WI38 (cell line): ENCODE data around the gene PEX14.

Experiments
- H3K4me3 ChIP-seq: 2 replicates; pipeline ENCODE4 v1.5.1; 2011; ENCODE audit warnings: low read depth, mild to moderate bottlenecking, control low read depth, low read length
- TF ChIP-seq, protein P1 (sequence below): IDR thresholded peaks from 2 replicates; pipeline ENCODE4 v1.5.1; 2012; ENCODE audit warnings: low read depth, mild to moderate bottlenecking, control low read depth, low read length

Gene PEX14

DNA sequence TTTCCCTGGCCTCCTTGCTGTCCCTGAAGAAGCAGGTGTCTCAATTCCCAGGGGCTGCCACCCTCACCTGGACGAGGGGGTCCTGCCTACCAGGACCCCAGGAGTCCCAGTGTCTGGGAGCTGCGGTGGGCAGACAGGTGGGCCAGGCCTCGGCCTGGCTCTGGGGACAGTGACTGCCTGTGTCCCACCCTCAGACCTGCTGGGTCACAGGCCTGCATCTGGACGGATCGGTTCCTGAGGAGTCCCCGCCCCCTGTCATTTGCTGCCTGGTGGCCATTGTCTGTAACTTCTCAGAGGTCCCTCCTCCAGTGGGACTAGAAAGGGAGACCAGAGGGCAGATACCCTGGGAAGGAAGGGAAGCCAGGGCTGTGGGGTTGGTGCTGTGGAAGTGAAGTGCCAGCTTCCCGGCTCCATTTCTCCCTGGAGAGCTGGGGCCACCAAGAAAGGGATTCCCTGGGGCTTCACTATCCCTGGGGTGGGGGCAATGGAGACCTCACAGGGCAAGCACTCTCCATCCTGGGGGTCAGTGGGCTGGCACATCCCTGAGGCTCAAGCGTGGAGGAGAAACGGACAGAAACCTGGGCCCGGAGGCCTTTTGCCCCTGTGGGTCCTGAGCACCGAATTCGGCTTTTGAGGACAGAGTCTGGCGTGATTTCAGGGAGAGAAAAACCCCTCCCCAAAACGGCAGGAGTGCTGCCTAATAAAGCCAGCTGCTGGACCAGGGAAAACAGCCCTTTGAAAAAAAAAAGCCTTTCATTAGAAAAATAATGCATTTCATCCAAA lies 157.3 kb downstream of the PEX14 start:
- TF ChIP-seq, protein P1, sequence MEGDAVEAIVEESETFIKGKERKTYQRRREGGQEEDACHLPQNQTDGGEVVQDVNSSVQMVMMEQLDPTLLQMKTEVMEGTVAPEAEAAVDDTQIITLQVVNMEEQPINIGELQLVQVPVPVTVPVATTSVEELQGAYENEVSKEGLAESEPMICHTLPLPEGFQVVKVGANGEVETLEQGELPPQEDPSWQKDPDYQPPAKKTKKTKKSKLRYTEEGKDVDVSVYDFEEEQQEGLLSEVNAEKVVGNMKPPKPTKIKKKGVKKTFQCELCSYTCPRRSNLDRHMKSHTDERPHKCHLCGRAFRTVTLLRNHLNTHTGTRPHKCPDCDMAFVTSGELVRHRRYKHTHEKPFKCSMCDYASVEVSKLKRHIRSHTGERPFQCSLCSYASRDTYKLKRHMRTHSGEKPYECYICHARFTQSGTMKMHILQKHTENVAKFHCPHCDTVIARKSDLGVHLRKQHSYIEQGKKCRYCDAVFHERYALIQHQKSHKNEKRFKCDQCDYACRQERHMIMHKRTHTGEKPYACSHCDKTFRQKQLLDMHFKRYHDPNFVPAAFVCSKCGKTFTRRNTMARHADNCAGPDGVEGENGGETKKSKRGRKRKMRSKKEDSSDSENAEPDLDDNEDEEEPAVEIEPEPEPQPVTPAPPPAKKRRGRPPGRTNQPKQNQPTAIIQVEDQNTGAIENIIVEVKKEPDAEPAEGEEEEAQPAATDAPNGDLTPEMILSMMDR: no peak
- no peak overlapping the region for H3K4me3 ChIP-seq

DNA sequence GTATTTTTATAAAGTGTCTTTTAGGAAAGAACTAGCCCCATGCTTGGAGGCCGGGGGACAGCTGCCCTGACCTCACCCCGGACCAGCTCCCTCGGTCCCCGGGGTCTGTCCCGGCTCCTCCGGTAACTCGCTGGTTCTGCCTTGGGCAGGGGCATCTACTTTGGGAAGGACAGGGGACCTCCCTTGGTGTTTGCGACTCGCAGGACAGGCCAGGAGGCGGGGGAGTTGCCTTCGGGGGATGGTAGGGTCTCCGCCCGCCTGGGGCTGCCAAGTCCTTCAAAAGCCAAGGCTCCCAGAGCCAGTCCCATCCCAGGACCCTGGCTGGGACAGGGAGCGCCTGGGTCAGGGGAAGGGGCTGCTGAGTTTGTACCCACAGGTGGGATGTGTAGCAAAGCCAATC lies 157.9 kb downstream of the PEX14 start:
- H3K4me3 ChIP-seq: no peak overlapping the region
- TF ChIP-seq, protein P1: no peak

DNA sequence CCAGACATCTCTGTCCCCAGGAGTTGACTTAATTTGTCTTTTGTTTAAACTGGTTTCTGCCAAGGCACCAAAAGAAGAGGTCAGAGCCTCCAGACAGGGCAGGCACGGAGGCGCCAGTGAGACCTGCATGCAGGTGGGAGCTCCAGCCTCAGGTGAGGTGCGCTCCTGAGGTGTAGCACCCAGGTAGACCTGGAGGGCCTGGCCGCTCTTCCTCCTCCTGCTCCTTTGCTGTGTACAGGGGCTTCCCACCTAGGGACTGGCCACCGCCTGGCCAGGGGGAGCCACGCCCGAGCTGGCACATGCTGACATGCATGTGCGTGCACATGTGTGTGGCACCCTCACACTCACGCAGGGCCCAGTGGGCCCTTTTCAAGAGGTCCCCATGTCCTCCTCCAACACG lies 158.7 kb downstream of the PEX14 start:
- no peak overlapping the region for H3K4me3 ChIP-seq

DNA sequence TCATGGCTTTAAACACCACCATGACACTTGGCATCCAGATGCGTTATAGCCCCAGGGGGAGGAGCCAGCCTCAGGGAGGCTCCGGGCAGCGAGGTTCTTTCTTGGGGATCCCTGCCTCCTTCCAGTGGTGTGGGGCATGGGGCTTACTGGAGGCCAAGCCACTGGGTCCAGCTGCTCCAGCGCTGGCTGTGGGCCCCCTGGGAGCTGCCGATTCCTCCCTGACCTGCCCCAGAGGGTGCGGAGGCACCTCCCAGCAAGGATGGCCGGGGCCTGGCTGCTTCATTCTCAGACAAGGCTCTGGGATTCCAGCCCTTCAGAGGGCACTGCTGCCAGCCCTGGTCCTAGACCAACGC lies 159.3 kb downstream of the PEX14 start:
- TF ChIP-seq, protein P1: no peak
- no peak overlapping the region for H3K4me3 ChIP-seq

More for the DNA sequence above, 158.7 kb downstream of the PEX14 start:
- TF ChIP-seq, protein P1: no peak

DNA sequence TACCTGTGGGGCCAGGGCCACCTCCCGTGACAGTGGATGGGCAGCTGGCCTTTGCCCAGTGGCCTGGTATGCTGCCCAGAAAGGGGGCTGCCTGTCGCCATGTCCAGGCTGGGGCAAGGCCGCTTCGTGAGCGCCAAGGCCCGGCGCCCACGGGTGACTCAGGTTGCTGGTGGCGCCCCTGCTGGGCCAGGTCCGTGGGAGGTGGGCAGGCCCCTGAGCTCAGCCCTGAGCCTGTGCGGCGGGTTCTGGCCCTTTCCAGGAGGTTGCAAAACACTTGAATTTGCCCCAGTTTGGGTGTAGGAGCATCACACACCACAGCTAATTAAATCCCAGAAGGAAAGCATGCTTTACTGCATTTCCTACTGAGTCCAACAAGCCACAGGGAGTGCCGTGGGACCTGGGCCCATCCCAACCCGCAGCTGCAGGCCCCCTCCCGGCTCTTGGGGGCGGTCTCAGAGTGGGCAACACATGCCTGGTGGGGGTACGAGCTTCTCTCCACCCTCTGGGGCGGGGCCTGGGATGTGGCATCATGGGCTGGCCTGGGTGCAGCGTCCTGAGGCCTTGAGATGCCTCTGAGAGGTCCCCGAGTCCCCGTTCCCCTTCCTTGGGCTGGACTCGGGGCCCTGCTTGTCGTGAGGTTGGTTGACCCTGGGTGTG lies 159.8 kb downstream of the PEX14 start:
- TF ChIP-seq, protein P1: no peak
- H3K4me3 ChIP-seq: no peak overlapping the region

DNA sequence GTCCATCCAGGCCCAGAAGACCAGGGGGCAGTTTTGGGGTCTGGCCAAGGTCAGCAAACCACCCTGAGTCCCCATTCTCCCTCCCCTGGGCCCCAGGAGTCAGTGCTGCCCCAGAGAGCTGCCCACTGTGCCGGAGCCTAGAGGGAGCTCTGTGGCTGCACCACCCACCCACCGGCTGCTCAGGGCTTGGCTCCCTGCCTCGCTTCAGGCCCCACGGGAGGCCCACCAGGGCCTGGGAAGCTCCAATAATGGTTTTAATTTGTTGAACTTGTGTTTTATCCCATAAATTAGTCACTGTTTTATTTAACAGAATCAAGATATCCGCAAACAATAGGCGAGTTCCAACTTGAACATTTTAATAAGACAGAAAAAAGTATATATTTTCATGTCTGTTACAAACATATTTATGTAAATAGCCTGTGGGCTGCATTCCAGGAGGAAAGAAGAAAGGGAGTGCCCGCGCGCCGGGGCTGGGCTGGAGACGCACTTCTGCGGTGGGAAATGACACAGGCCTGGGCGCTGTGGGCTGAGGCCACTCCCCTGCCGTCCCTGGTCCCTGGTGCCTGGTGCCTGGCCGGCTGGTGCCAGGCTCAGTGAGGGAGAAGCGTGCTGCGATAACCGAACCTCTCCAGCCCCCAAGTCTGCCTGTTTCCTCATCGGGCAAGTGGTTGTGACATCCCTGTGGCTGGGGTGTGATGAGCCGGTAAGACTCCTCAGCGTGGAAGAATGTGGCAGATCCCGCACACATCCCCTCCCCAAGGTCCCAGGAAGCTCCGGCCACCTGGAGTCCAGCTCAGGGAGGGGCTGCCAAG lies 160.5 kb downstream of the PEX14 start:
- TF ChIP-seq, protein P1: no peak
- no peak overlapping the region for H3K4me3 ChIP-seq
